HepG2 (cell line): ENCODE measurements around the gene ECD. TPM values are rescaled to one million over a fixed set of nuclear protein-coding genes. Genes with fewer than 3 reads are reported as not detected.

Experiments
- CHCHD3 ChIP-seq: sonication (generic); formaldehyde crosslinking; IDR thresholded peaks from 2 replicates; pipeline ENCODE4 v1.8.0; 2022; ENCODE audit warnings: mild to moderate bottlenecking, missing genetic modification reagents, moderate library complexity
- ELF3 ChIP-seq: IDR thresholded peaks from 2 replicates; pipeline ENCODE4 v1.6.1; 2016; ENCODE audit warnings: missing genetic modification reagents, missing compliant biosample characterization
- FOXO4 ChIP-seq: sonication (generic); formaldehyde crosslinking; conservative IDR thresholded peaks from 2 replicates; pipeline ENCODE4 v1.8.1; 2023; ENCODE audit warnings: missing genetic modification reagents
- GFI1 ChIP-seq: sonication (generic); formaldehyde crosslinking; IDR thresholded peaks from 2 replicates; pipeline ENCODE4 v1.5.0; 2020; ENCODE audit warnings: missing genetic modification reagents, mild to moderate bottlenecking, borderline replicate concordance
- HDAC6 ChIP-seq: fragments of 200-600 bp; sonication (generic); IDR thresholded peaks from 2 replicates; pipeline ENCODE4 v1.7.0; 2017; ENCODE audit warnings: mild to moderate bottlenecking, antibody characterized with exemption, low read length, low read depth
- HMGA1 ChIP-seq: sonication (generic); formaldehyde crosslinking; conservative IDR thresholded peaks from 2 replicates; pipeline ENCODE4 v1.4.0; 2020; ENCODE audit warnings: missing genetic modification reagents
- JUN ChIP-seq: sonication (generic); formaldehyde crosslinking; IDR thresholded peaks from 2 replicates; pipeline ENCODE4 v1.4.0; 2020; ENCODE audit warnings: mild to moderate bottlenecking, missing genetic modification reagents
- MEIS1 ChIP-seq: sonication (generic); formaldehyde crosslinking; IDR thresholded peaks from 2 replicates; pipeline ENCODE4 v1.9.0; 2021; ENCODE audit warnings: mild to moderate bottlenecking, missing genetic modification reagents, moderate library complexity, borderline replicate concordance
- MIER2 ChIP-seq: IDR thresholded peaks from 2 replicates; pipeline ENCODE4 v1.6.1; 2016; ENCODE audit warnings: missing biosample characterization, missing genetic modification reagents
- PLRG1 ChIP-seq: fragments of 450-650 bp; conservative IDR thresholded peaks from 2 replicates; pipeline ENCODE4 v1.6.1; 2016
- RFXAP ChIP-seq: sonication (generic); formaldehyde crosslinking; IDR thresholded peaks from 2 replicates; pipeline ENCODE4 v1.4.0; 2020; ENCODE audit warnings: missing genetic modification reagents, borderline replicate concordance
- SETDB1 ChIP-seq: sonication (generic); formaldehyde crosslinking; IDR thresholded peaks from 2 replicates; pipeline ENCODE4 v1.5.1; 2020; ENCODE audit warnings: missing genetic modification reagents, mild to moderate bottlenecking, borderline replicate concordance
- SP140L ChIP-seq: sonication (generic); formaldehyde crosslinking; IDR thresholded peaks from 2 replicates; pipeline ENCODE4 v1.4.0; 2020; ENCODE audit warnings: missing genetic modification reagents, borderline replicate concordance
- SSRP1 ChIP-seq: IDR thresholded peaks from 2 replicates; pipeline ENCODE4 v1.6.1; 2016; ENCODE audit warnings: control low read depth
- ZBTB42 ChIP-seq: sonication (generic); formaldehyde crosslinking; IDR thresholded peaks from 2 replicates; pipeline ENCODE4 v1.5.0; 2020; ENCODE audit warnings: mild to moderate bottlenecking, missing genetic modification reagents
- ZBTB44 ChIP-seq: sonication (generic); formaldehyde crosslinking; IDR thresholded peaks from 2 replicates; pipeline ENCODE4 v1.4.0; 2020; ENCODE audit warnings: missing genetic modification reagents
- ZFP41 ChIP-seq: sonication (generic); formaldehyde crosslinking; IDR thresholded peaks from 2 replicates; pipeline ENCODE4 v1.4.0; 2020; ENCODE audit warnings: mild to moderate bottlenecking, missing genetic modification reagents, borderline replicate concordance
- ZNF230 ChIP-seq: sonication (generic); formaldehyde crosslinking; IDR thresholded peaks from 2 replicates; pipeline ENCODE4 v1.4.0; 2020; ENCODE audit warnings: mild to moderate bottlenecking, missing genetic modification reagents
- ZNF260 ChIP-seq: sonication (generic); formaldehyde crosslinking; IDR thresholded peaks from 2 replicates; pipeline ENCODE4 v1.4.0; 2020; ENCODE audit warnings: missing genetic modification reagents, low read depth, mild to moderate bottlenecking, borderline replicate concordance
- ZNF441 ChIP-seq: sonication (generic); formaldehyde crosslinking; IDR thresholded peaks from 2 replicates; pipeline ENCODE4 v1.7.0; 2021; ENCODE audit warnings: missing genetic modification reagents, borderline replicate concordance
- ZNF569 ChIP-seq: sonication (generic); formaldehyde crosslinking; IDR thresholded peaks from 2 replicates; pipeline ENCODE4 v1.5.0; 2020; ENCODE audit warnings: mild to moderate bottlenecking, missing genetic modification reagents, moderate library complexity, borderline replicate concordance
- ZNF703 ChIP-seq: sonication (generic); formaldehyde crosslinking; IDR thresholded peaks from 2 replicates; pipeline ENCODE4 v1.5.1; 2020; ENCODE audit warnings: missing genetic modification reagents, mild to moderate bottlenecking, moderate library complexity, borderline replicate concordance
- ZNF839 ChIP-seq: sonication (generic); formaldehyde crosslinking; IDR thresholded peaks from 2 replicates; pipeline ENCODE4 v1.4.0; 2020; ENCODE audit warnings: missing genetic modification reagents, mild to moderate bottlenecking, borderline replicate concordance
- polyA plus RNA-seq, 8 experiments: library from polyadenylated mRNA; depleted of rRNA in 3 of 8; stranded (reverse) in 7 of 8; unstranded in 1 of 8; fragments of >200 nt; fragmentation: Illumina TruSeq in 4 of 8; extraction: Trizol in 4 of 8; gene quantifications; 2 replicates each; pipeline versions ENCODE4 v1.2.1 to v1.2.3, GENCODE V29; 2011 to 2016; ENCODE audit warnings: low read depth in 4 of 8, missing spikeins in 1 of 8, mixed read lengths in 1 of 8; ENCODE audit not compliant: insufficient read depth in 1 of 8
- total RNA-seq, 5 experiments: library from RNA; depleted of rRNA; stranded (reverse); fragments of >200 nt; fragmentation: Illumina TruSeq; extraction: Trizol; gene quantifications; 2 replicates each; pipeline ENCODE4 v1.2.3, GENCODE V29; 2016; ENCODE audit warnings: low read depth in 1 of 5
- TF ChIP-seq, protein P1 (sequence below): sonication (generic); formaldehyde crosslinking; IDR thresholded peaks from 2 replicates; pipeline ENCODE4 v1.4.0; 2020; ENCODE audit warnings: missing genetic modification reagents, borderline replicate concordance

The ECD gene
- total and polyA plus RNA-seq, 2 of the 13 experiments (the other 11 are each of a cell fraction or from before 2014, with no cell fraction given), result 21.5 to 27.6 TPM

GRCh38 chr10:73167783-73168464 lies at the start of gene ECD, which contains the start of gene FAM149B1 (continued):
- TF ChIP-seq MIER2 (CRISPR knock-in tag), result no peak
- no peak for TF ChIP-seq SSRP1 (CRISPR knock-in tag)
- no peak for TF ChIP-seq HMGA1
- no peak for TF ChIP-seq SP140L (CRISPR knock-in tag)
- no peak for TF ChIP-seq PLRG1
- TF ChIP-seq ZFP41 (CRISPR knock-in tag), result no peak
- TF ChIP-seq ZNF703, result no peak
- TF ChIP-seq GFI1 (CRISPR knock-in tag), result 0 out of 2 replicates have a peak, but pooled peaks have one; percentile 7
- 0 out of 2 replicates have a peak, but pooled peaks have one; percentile 47 for TF ChIP-seq ZBTB44 (CRISPR knock-in tag)
- no peak for TF ChIP-seq SETDB1 (CRISPR knock-in tag)
- TF ChIP-seq HDAC6, result no peak
- TF ChIP-seq FOXO4, result no peak
- TF ChIP-seq MEIS1, result peak; percentile 46; the same call in 1 of the 2 replicates
- TF ChIP-seq ZNF839 (CRISPR knock-in tag), result no peak; the same call in 1 of the 2 replicates
- TF ChIP-seq ELF3, result peak; percentile 75
- no peak for TF ChIP-seq ZNF569 (CRISPR knock-in tag)
- TF ChIP-seq ZNF260 (CRISPR knock-in tag), result no peak
- TF ChIP-seq, protein P1, sequence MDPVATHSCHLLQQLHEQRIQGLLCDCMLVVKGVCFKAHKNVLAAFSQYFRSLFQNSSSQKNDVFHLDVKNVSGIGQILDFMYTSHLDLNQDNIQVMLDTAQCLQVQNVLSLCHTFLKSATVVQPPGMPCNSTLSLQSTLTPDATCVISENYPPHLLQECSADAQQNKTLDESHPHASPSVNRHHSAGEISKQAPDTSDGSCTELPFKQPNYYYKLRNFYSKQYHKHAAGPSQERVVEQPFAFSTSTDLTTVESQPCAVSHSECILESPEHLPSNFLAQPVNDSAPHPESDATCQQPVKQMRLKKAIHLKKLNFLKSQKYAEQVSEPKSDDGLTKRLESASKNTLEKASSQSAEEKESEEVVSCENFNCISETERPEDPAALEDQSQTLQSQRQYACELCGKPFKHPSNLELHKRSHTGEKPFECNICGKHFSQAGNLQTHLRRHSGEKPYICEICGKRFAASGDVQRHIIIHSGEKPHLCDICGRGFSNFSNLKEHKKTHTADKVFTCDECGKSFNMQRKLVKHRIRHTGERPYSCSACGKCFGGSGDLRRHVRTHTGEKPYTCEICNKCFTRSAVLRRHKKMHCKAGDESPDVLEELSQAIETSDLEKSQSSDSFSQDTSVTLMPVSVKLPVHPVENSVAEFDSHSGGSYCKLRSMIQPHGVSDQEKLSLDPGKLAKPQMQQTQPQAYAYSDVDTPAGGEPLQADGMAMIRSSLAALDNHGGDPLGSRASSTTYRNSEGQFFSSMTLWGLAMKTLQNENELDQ (CRISPR knock-in tag), result no peak
- peak; percentile 72 for TF ChIP-seq JUN (CRISPR knock-in tag)
- no peak for TF ChIP-seq CHCHD3 (CRISPR knock-in tag)
- no peak for TF ChIP-seq ZNF441 (CRISPR knock-in tag)
- TF ChIP-seq ZBTB42 (CRISPR knock-in tag), result no peak; the same call in 1 of the 2 replicates
- TF ChIP-seq ZNF230, result no peak
- TF ChIP-seq RFXAP (CRISPR knock-in tag), result peak; percentile 57; the same call in 1 of the 2 replicates
